PFSK-1 (cell line): ENCODE results near the gene DMBX1.

Experiments used
- POLR2AphosphoS5 ChIP-seq: IDR thresholded peaks from 2 replicates; pipeline ENCODE4 v1.6.1; 2012; ENCODE audit warnings: low read depth, mild to moderate bottlenecking, control low read depth, low read length, moderate library complexity
- REST ChIP-seq, 2 experiments: IDR thresholded peaks; 2 replicates each; pipeline versions ENCODE4 v1.6.1 to v1.8.0; 2011 to 2012; ENCODE audit warnings: low read depth in 2 of 2, low read length in 2 of 2, control low read depth in 1 of 2, inconsistent platforms in 1 of 2, mild to moderate bottlenecking in 1 of 2, moderate library complexity in 1 of 2; ENCODE audit not compliant: insufficient read depth in 1 of 2
- SIN3A ChIP-seq: IDR thresholded peaks from 2 replicates; pipeline ENCODE4 v1.6.1; 2012; ENCODE audit warnings: mild to moderate bottlenecking, low read length, moderate library complexity, borderline replicate concordance; ENCODE audit not compliant: insufficient read depth
- TAF1 ChIP-seq: IDR thresholded peaks from 2 replicates; pipeline ENCODE4 v1.6.1; 2012; ENCODE audit warnings: low read length, control low read depth, borderline replicate concordance; ENCODE audit not compliant: insufficient read depth

- TF ChIP-seq REST (IDR thresholded peaks at IDR 0.05; ENCODE audit: insufficient read depth in 1 of 2, low read depth in 2 of 2, low read length in 2 of 2) (no peak), SIN3A (no peak), TAF1 (no peak), POLR2AphosphoS5 (no peak)
Measured at GRCh38 chr1:46458190-46458589, 31.4 kb upstream of the DMBX1 start.
